Esophagus muscularis mucosa (tissue), 3 donors: Measurements from ENCODE around the gene STT3B.

ENCODE experiments used
- CTCF ChIP-seq, 3 experiments: fragments of 200-600 bp in 2 of 3; fragments of 450-650 bp in 1 of 3; sonication (generic) in 2 of 3; IDR thresholded peaks; one replicate each; pipeline ENCODE4 v1.5.1; 2017 to 2019; ENCODE audit warnings: antibody characterized with exemption in 3 of 3, mild to moderate bottlenecking in 2 of 3, moderate library complexity in 1 of 3
- POLR2A ChIP-seq: fragments of 450-650 bp; IDR thresholded peaks from one replicate; pipeline ENCODE4 v1.6.1; 2017; ENCODE audit warnings: antibody characterized with exemption, moderate library complexity, mild to moderate bottlenecking, low read depth

DNA sequence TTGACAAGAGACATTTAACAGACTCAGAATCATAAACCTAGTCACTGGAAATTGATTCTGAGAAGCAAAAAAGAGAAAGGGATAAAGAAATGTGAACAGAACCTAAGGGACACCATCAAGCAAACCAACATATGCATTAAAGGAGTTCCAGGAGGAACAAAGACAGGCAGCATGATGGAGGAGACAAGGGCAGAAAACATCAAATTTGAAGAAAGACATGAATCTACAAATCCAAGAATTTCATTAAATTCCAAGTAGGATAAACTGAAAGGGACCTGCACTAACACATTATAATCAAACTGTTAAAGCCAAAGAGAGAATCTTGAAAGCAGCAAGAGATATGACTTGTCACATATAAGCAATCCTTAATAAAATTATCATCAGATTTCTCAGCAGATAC, 122.3 kb downstream of the STT3B start:
- TF ChIP-seq POLR2A (no peak), CTCF (IDR thresholded peaks at IDR 0.05) (no peak)
